PFSK-1 (cell line): ENCODE data around the gene FAM20C.

Source experiments
- POLR2AphosphoS5 ChIP-seq: IDR thresholded peaks from 2 replicates; pipeline ENCODE4 v1.6.1; 2012; ENCODE audit warnings: low read depth, mild to moderate bottlenecking, control low read depth, low read length, moderate library complexity
- REST ChIP-seq, 2 experiments: IDR thresholded peaks; 2 replicates each; pipeline versions ENCODE4 v1.6.1 to v1.8.0; 2011 to 2012; ENCODE audit warnings: low read depth in 2 of 2, low read length in 2 of 2, control low read depth in 1 of 2, inconsistent platforms in 1 of 2, mild to moderate bottlenecking in 1 of 2, moderate library complexity in 1 of 2; ENCODE audit not compliant: insufficient read depth in 1 of 2
- SIN3A ChIP-seq: IDR thresholded peaks from 2 replicates; pipeline ENCODE4 v1.6.1; 2012; ENCODE audit warnings: mild to moderate bottlenecking, low read length, moderate library complexity, borderline replicate concordance; ENCODE audit not compliant: insufficient read depth
- TAF1 ChIP-seq: IDR thresholded peaks from 2 replicates; pipeline ENCODE4 v1.6.1; 2012; ENCODE audit warnings: low read length, control low read depth, borderline replicate concordance; ENCODE audit not compliant: insufficient read depth

- TF ChIP-seq POLR2AphosphoS5 (no peak), SIN3A (no peak), REST (IDR thresholded peaks at IDR 0.05; ENCODE audit: insufficient read depth in 1 of 2, low read depth in 2 of 2, low read length in 2 of 2) (no peak), TAF1 (no peak)
These were observed 35.6 kb downstream of the FAM20C start for GRCh38 chr7:227926-228325.
